ENCODE data around the gene NT5M. TPM values are rescaled to one million over a fixed set of nuclear protein-coding genes. Genes with fewer than 3 reads are reported as not detected.

Gene NT5M
- total and polyA plus RNA-seq, 9 of the 15 experiments (the other 6 are each of a cell fraction or from before 2014, with no cell fraction given) = 0.24 to 10.1 (median 3.4) TPM

GRCh38 chr17:17324616-17325015, 21.4 kb downstream of the NT5M start:
- WGBS (ENCODE audit: insufficient coverage, low coverage, missing lambda C conversion rate) = 80% methylated on average over 7 of the region's 8 CpGs
- Histone ChIP-seq H3K27me3 (ENCODE audit: control insufficient read depth in 2 of 2, insufficient read depth in 2 of 2, low read length in 2 of 2) (no peaks in the 10 kb centered on the region), H3K9me3 (replicated peaks; ENCODE audit: control insufficient read depth, insufficient read depth, low read depth, low read length) (no peaks in the 10 kb centered on the region), H4K20me1 (replicated peaks; ENCODE audit: control insufficient read depth, insufficient read depth, low read length) (no peaks in the 10 kb centered on the region), H3K36me3 (ENCODE audit: control insufficient read depth, insufficient read depth, low read length) (0 out of 3 replicates have a peak, but pooled peaks cover 3% of the 10 kb centered on the region), H3K9ac (ENCODE audit: insufficient read depth in 1 of 2, low read depth in 2 of 2, low read length in 2 of 2) (no peak overlapping the region), H3K9me1 (ENCODE audit: control insufficient read depth, insufficient read depth, low read length) (no peaks in the 10 kb centered on the region), H3K4me3 (no peak overlapping the region), H3K4me1 (replicated peaks in 1 of 2; ENCODE audit: control insufficient read depth in 2 of 2, insufficient read depth in 2 of 2, low read length in 2 of 2) (no peaks in the 10 kb centered on the region; a peak in 1 of 5 replicates), H3K27ac (ENCODE audit: extremely low read depth, low read depth, low read length) (no peak overlapping the region), H2AFZ (ENCODE audit: low read depth, low read length) (no peak overlapping the region), H3K79me2 (ENCODE audit: control insufficient read depth, insufficient read depth, low read length) (no peaks in the 10 kb centered on the region), H3K4me2 (ENCODE audit: insufficient read depth, low read length) (no peak overlapping the region)
- CTCF ChIA-PET (ENCODE audit: low intra/inter-chr PET ratio) = no interaction called here
- in situ Hi-C loops (cut with MboI) (no loop called here), intact Hi-C loops (cut with micrococcal nuclease) (no loop called here)
- BruUV-seq (replicated peaks) = no TSS peak
- ATAC-seq = no peak
- POLR2A ChIA-PET = no interaction called here
- no peak for FAIRE-seq
- no peak for DNase-seq (ENCODE audit: extremely low read depth in 1 of 4, low spot score in 3 of 4)
- TF ChIP-seq FOXP1 (CRISPR knock-in tag; IDR thresholded peaks at IDR 0.05) (no peak), TEAD2 (tag; IDR thresholded peaks at IDR 0.05) (no peak), SMAD3 (CRISPR knock-in tag; conservative IDR thresholded peaks at IDR 0.05) (no peak), NKRF (IDR thresholded peaks at IDR 0.05; ENCODE audit: borderline replicate concordance) (no peak), ZNF77 (CRISPR knock-in tag; IDR thresholded peaks at IDR 0.05) (no peak), ZNF639 (CRISPR knock-in tag; conservative IDR thresholded peaks at IDR 0.05 in 1 of 2, IDR thresholded peaks at IDR 0.05 in 1 of 2) (no peak), NR2C2 (CRISPR knock-in tag; IDR thresholded peaks at IDR 0.05) (no peak), NR2C2 (tag; IDR thresholded peaks at IDR 0.05) (no peak), MYC (IDR thresholded peaks at IDR 0.05; ENCODE audit: low read depth, low read length) (no peak), MYC (CRISPR knock-in tag; IDR thresholded peaks at IDR 0.05; ENCODE audit: borderline replicate concordance, low read depth) (no peak), MXD1 (CRISPR knock-in tag; IDR thresholded peaks at IDR 0.05; ENCODE audit: borderline replicate concordance, poor library complexity, severe bottlenecking) (no peak), RBM34 (IDR thresholded peaks at IDR 0.05; ENCODE audit: borderline replicate concordance, insufficient read depth, low read length) (no peak), ZNF277 (CRISPR knock-in tag; IDR thresholded peaks at IDR 0.05; ENCODE audit: borderline replicate concordance) (no peak), SRSF7 (optimal IDR thresholded peaks at IDR 0.05; ENCODE audit: low read depth, low read length) (no peak), CC2D1A (IDR thresholded peaks at IDR 0.05) (no peak), ATF7 (IDR thresholded peaks at IDR 0.05) (no peak), HCFC1 (IDR thresholded peaks at IDR 0.05; ENCODE audit: low read depth, low read length) (no peak), MYNN (IDR thresholded peaks at IDR 0.05) (no peak), MYNN (CRISPR knock-in tag; IDR thresholded peaks at IDR 0.05) (no peak)

Data from K562 (cell line).